Colonic mucosa (tissue), 4 donors: ENCODE measurements around the gene NUBPL. TPM values are rescaled to one million over a fixed set of nuclear protein-coding genes. Genes with fewer than 3 reads are reported as not detected.

Source experiments
- DNase-seq: peaks from one replicate; pipeline ENCODE4 v3.0.0-alpha.2; 2020
- H3K27ac ChIP-seq: fragments of 200-600 bp; one replicate; pipeline ENCODE4 v1.8.0; 2021
- H3K27me3 ChIP-seq: fragments of 200-600 bp; one replicate; pipeline ENCODE4 v1.8.0; 2021
- H3K36me3 ChIP-seq: fragments of 200-600 bp; one replicate; pipeline ENCODE4 v1.8.0; 2021
- H3K4me1 ChIP-seq: fragments of 200-600 bp; one replicate; pipeline ENCODE4 v1.8.0; 2021; ENCODE audit warnings: mild to moderate bottlenecking
- H3K4me3 ChIP-seq: fragments of 200-600 bp; one replicate; pipeline ENCODE4 v1.8.0; 2021
- H3K9ac ChIP-seq, 2 donors: one replicate each; pipeline ENCODE4 v1.7.0; 2013; ENCODE audit warnings: control low read depth in 2 of 2, low read depth in 2 of 2, low read length in 2 of 2
- H3K9me3 ChIP-seq: fragments of 200-600 bp; one replicate; pipeline ENCODE4 v1.8.0; 2021
- CTCF ChIP-seq: fragments of 200-600 bp; IDR thresholded peaks from one replicate; pipeline ENCODE4 v1.8.0; 2022; ENCODE audit warnings: antibody characterized with exemption, mild to moderate bottlenecking
- intact Hi-C: fragments of 100-400 bp; cut with DNase I; formaldehyde crosslinking; loops from one replicate; pipeline ENCODE4 v1.14.1; 2022
- total RNA-seq, 2 donors: library from RNA; stranded (reverse); fragmentation: NEBNext Ultra II Directional in 1 of 2; extraction: Animal tissue kit (Norgen Biotek cat#: 25700) in 1 of 2; gene quantifications; one replicate each; pipeline ENCODE4 v1.2.1, GENCODE V29; 2021
- donor health status: healthy.
- donor health status: DM: no; HTN: no; CAD: no.
- donor health status: DM: no; HTN: no; CAD: no.

The NUBPL gene
- total RNA-seq, 2 donors from 2014 or later = 13.3 to 14.0 TPM

- intact Hi-C loops = no loop called here
- no peaks in the 10 kb centered on the region for H3K36me3 ChIP-seq
- no peaks in the 10 kb centered on the region for H3K9me3 ChIP-seq
- H3K27me3 ChIP-seq = no peaks in the 10 kb centered on the region
- H3K27ac ChIP-seq = no peak overlapping the region
- DNase-seq = no peak
- H3K4me3 ChIP-seq = no peak overlapping the region
- H3K9ac ChIP-seq = no peak overlapping the region
- no peak for TF ChIP-seq CTCF
- no peaks in the 10 kb centered on the region for H3K4me1 ChIP-seq
These were observed 11.4 kb upstream of the NUBPL start for GRCh38 chr14:31549817-31550216.

GRCh38 chr14:31550589-31550988, 10.6 kb upstream of the NUBPL start:
- Histone ChIP-seq H3K27me3 (no peaks in the 10 kb centered on the region), H3K36me3 (no peaks in the 10 kb centered on the region), H3K9ac (no peak overlapping the region), H3K4me1 (no peaks in the 10 kb centered on the region), H3K9me3 (no peaks in the 10 kb centered on the region), H3K4me3 (no peak overlapping the region), H3K27ac (no peak overlapping the region)
- DNase-seq = no peak
- TF ChIP-seq CTCF = no peak
- intact Hi-C loops = no loop called here

- Histone ChIP-seq H3K36me3 (no peaks in the 10 kb centered on the region), H3K9me3 (no peaks in the 10 kb centered on the region), H3K4me1 (no peaks in the 10 kb centered on the region), H3K27me3 (no peaks in the 10 kb centered on the region), H3K4me3 (no peak overlapping the region), H3K9ac (no peak overlapping the region), H3K27ac (no peak overlapping the region)
- intact Hi-C loops = no loop called here
- no peak for DNase-seq
- TF ChIP-seq CTCF = no peak
These were observed 5.0 kb upstream of the NUBPL start for GRCh38 chr14:31556191-31556590.

GRCh38 chr14:31559939-31560338, 1.3 kb upstream of the NUBPL start:
- no peak overlapping the region for H3K9ac ChIP-seq
- no peak for TF ChIP-seq CTCF
- no peak for DNase-seq
- no peak overlapping the region for H3K27ac ChIP-seq
- no peaks in the 10 kb centered on the region for H3K27me3 ChIP-seq
- intact Hi-C loops = no loop called here
- H3K36me3 ChIP-seq = no peaks in the 10 kb centered on the region
- H3K4me3 ChIP-seq = no peak overlapping the region
- H3K4me1 ChIP-seq = no peaks in the 10 kb centered on the region
- no peaks in the 10 kb centered on the region for H3K9me3 ChIP-seq

GRCh38 chr14:31560759-31561154, 447 bp upstream of the NUBPL start:
- TF ChIP-seq CTCF = no peak
- Histone ChIP-seq H3K36me3 (no peaks in the 10 kb centered on the region), H3K4me1 (no peaks in the 10 kb centered on the region), H3K4me3 (peak overlapping the region; percentile 95), H3K27me3 (no peaks in the 10 kb centered on the region), H3K9ac (peak overlapping the region; percentile 85 to 95), H3K9me3 (no peaks in the 10 kb centered on the region), H3K27ac (peak overlapping the region; percentile 77)
- no peak for DNase-seq
- intact Hi-C loops = no loop called here

- no peaks in the 10 kb centered on the region for H3K9me3 ChIP-seq
- TF ChIP-seq CTCF = no peak
- H3K4me1 ChIP-seq = no peaks in the 10 kb centered on the region
- H3K27ac ChIP-seq = no peak overlapping the region
- H3K9ac ChIP-seq = no peak overlapping the region
- no peaks in the 10 kb centered on the region for H3K36me3 ChIP-seq
- no peak overlapping the region for H3K4me3 ChIP-seq
- H3K27me3 ChIP-seq = no peaks in the 10 kb centered on the region
- no peak for DNase-seq
- intact Hi-C loops = no loop called here
These were observed 3.0 kb downstream of the NUBPL start for GRCh38 chr14:31564194-31564593.
